Natural killer cell (primary cell): ENCODE data around the gene NPHP1. TPM values are rescaled to one million over a fixed set of nuclear protein-coding genes. Genes with fewer than 3 reads are reported as not detected.
"Not testable (repeated sequence)": the region's sequence is repeated elsewhere in the genome, so short reads cannot be mapped to it uniquely, and the experiment has no call there.

Experiments used
- ATAC-seq, 3 donors: fragments of 150-1000 bp in 2 of 3; fragments of 200-7000 bp in 1 of 3; cut with Tn5 transposase; 1 replicate in 1 of 3; 2 replicates in 2 of 3; pipeline ENCODE4 v1.10.0; 2021; ENCODE audit warnings: mild to moderate bottlenecking in 2 of 3, moderate library complexity in 2 of 3
- DNase-seq, 2 donors: peaks; one replicate each; pipeline versions ENCODE4 v3.0.0 to v3.0.0-alpha.2; 2013 to 2021; ENCODE audit warnings: mixed read lengths in 1 of 2
- H3K27ac ChIP-seq: one replicate; pipeline ENCODE4 v1.5.1; 2013; ENCODE audit warnings: mild to moderate bottlenecking, low read length
- H3K27me3 ChIP-seq: one replicate; pipeline ENCODE4 v1.6.1; 2013; ENCODE audit warnings: low read length; ENCODE audit not compliant: control insufficient read depth, insufficient read depth
- H3K36me3 ChIP-seq: one replicate; pipeline ENCODE4 v1.6.1; 2013; ENCODE audit warnings: low read length; ENCODE audit not compliant: control insufficient read depth, insufficient read depth
- H3K4me1 ChIP-seq: one replicate; pipeline ENCODE4 v1.6.1; 2013; ENCODE audit warnings: low read length; ENCODE audit not compliant: control insufficient read depth, insufficient read depth
- H3K4me3 ChIP-seq: one replicate; pipeline ENCODE4 v1.5.1; 2013; ENCODE audit warnings: low read length
- H3K9me3 ChIP-seq: one replicate; pipeline ENCODE4 v1.6.1; 2013; ENCODE audit warnings: low read length; ENCODE audit not compliant: control insufficient read depth, insufficient read depth
- H3K27ac Mint-ChIP-seq, 2 donors: one replicate each; pipeline ENCODE4 v1.8.0; 2022; ENCODE audit warnings: mild to moderate bottlenecking in 2 of 2, mixed read lengths in 2 of 2, moderate library complexity in 1 of 2
- H3K27me3 Mint-ChIP-seq, 2 donors: one replicate each; pipeline ENCODE4 v1.8.0; 2022; ENCODE audit warnings: low read depth in 2 of 2, mixed read lengths in 2 of 2
- H3K36me3 Mint-ChIP-seq: one replicate; pipeline ENCODE4 v1.8.0; 2022; ENCODE audit warnings: mixed read lengths
- H3K4me1 Mint-ChIP-seq, 2 donors: one replicate each; pipeline ENCODE4 v1.8.0; 2022; ENCODE audit warnings: mixed read lengths in 2 of 2
- H3K4me3 Mint-ChIP-seq: one replicate; pipeline ENCODE4 v1.8.0; 2022; ENCODE audit warnings: mild to moderate bottlenecking, moderate library complexity, mixed read lengths
- H3K9me3 Mint-ChIP-seq, 2 donors: one replicate each; pipeline ENCODE4 v1.8.0; 2022; ENCODE audit warnings: mixed read lengths in 2 of 2
- CTCF ChIP-seq: fragments of 200-600 bp; IDR thresholded peaks from one replicate; pipeline ENCODE4 v1.8.0; 2022; ENCODE audit warnings: antibody characterized with exemption
- WGBS: methylation state at CpG from one replicate; pipeline ENCODE4 v1.1.7; 2013; ENCODE audit warnings: missing lambda C conversion rate; ENCODE audit not compliant: insufficient coverage; 5-methylcytosine and 5-hydroxymethylcytosine counted together
- intact Hi-C: fragments of 100-400 bp; cut with micrococcal nuclease; formaldehyde crosslinking; loops from one replicate; pipeline ENCODE4 v1.14.2; 2022
- total RNA-seq, 4 donors: library from RNA; stranded (reverse); fragments of 120-200 nt in 1 of 4; gene quantifications; one replicate each; pipeline versions ENCODE4 v1.2.3 to v1.2.4, GENCODE V29; 2013 to 2022

Gene NPHP1
- total RNA-seq, 3 donors from 2014 or later (not counting 1 experiment from before 2014, with no cell fraction given), result 0.11 to 0.30 (median 0.24) TPM

DNA sequence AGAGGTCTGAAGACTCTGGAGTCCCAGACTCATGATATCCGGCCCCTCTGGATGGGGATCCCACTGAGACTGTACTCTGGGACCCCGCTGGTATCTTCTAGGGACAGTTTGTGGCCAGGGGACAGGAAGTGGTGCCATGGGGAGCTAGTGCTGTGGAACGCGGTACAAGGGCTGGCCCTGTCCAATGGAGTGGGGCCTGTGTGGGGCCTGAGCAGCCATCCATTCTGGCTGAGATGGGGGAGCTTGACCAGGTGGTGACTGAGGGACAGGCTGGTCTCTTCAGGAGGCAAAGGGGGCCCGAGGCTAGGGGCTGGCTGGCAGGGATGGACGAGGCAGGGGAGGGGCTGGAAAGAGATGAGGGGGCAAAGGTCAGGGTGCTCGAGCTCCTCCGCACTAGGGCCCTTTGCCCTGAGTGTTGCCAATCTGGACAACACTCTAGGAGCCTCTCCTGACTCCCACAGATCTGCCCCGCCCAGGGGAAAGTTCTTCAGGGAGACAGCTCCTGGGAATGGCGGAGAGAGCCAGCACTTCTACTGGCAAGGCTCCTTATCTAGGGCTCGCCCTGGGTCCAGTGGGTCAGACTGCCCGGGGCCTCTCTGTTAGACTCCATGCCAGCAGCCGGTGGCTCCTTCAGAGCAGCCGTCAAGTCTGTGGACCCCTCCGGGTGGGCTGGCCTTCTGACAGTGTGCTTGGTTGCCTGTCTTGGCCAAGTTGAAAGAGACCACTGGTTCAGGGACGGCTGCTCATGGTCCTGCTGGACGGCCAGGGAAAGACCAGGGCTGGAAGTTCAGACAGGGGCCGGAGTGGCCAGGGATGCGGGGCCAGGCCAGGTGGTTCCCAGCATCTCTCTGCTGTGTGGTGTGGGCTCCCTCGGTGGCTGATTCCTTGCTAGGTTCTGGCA lies 101.5 kb downstream of the NPHP1 start:
- TF ChIP-seq CTCF, result no peak
- ATAC-seq (no peak), DNase-seq (no peak)
- intact Hi-C loops, result no loop called here
- H3K4me3 ChIP-seq, result no peak overlapping the region
- H3K36me3 ChIP-seq, result no peaks in the 10 kb centered on the region
- no peak overlapping the region for H3K4me3 Mint-ChIP-seq
- H3K27me3 ChIP-seq, result no peaks in the 10 kb centered on the region
- no peaks in the 10 kb centered on the region for H3K9me3 Mint-ChIP-seq
- H3K4me1 Mint-ChIP-seq, result peaks cover 0 to 7% of the 10 kb centered on the region in 2 donors
- 80% methylated on average over 20 of the region's 20 CpGs for WGBS
- H3K27ac ChIP-seq, result no peak overlapping the region
- H3K9me3 ChIP-seq, result no peaks in the 10 kb centered on the region
- no peak overlapping the region for H3K27ac Mint-ChIP-seq
- H3K27me3 Mint-ChIP-seq, result peaks cover 16 to 31% of the 10 kb centered on the region in 2 donors
- H3K36me3 Mint-ChIP-seq, result no peaks in the 10 kb centered on the region
- no peaks in the 10 kb centered on the region for H3K4me1 ChIP-seq

DNA sequence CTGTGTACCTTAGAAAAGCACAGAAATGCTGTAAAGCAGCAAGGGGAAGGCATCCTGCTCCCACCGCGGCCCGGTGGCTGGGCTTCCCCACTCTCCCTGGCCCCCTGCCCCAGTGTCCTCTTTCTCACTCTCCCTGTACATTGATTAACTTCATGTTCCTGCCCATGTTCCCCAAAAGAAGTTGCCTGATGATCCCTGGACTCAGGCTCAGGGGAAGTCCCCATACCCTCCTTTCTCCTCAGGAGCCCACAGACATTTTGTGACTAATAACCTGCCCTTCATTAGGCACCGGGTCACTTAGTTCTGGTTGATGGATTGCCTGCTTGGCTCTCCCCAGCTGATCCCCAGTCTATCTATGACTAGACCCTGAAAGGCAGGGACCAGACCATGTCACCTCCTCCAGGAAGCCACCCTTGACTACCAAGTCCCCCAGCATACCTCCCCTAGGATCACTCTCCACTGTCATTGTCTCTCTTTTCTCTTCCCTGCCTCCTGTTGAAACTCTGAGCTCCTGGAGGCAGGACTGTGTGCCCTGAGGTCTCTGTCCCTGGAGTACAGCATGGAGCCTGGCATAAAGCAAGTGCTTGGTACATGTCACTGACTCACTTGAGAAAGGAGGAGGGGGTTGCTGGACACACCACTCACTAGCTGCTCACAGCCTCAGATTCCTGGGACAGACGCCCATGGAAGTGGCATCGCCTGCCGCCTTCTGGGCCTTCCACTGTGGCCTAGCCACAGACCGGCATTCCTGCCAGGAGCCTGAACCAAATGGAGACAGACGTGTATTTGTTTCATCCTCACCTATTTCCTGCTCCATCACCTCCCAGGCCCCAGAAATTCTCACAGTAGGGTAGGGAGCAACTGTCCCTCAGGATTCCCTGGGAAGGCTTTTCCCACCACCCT lies 102.7 kb downstream of the NPHP1 start:
- H3K27ac ChIP-seq, result no peak overlapping the region
- 78% methylated on average over 9 of the region's 9 CpGs for WGBS
- Mint-ChIP-seq H3K9me3 (no peaks in the 10 kb centered on the region), H3K27me3 (peaks cover 6 to 20% of the 10 kb centered on the region in 2 donors), H3K27ac (no peak overlapping the region), H3K4me3 (no peak overlapping the region), H3K36me3 (no peaks in the 10 kb centered on the region), H3K4me1 (peaks cover 0 to 7% of the 10 kb centered on the region in 2 donors)
- TF ChIP-seq CTCF, result no peak
- no peaks in the 10 kb centered on the region for H3K9me3 ChIP-seq
- H3K4me1 ChIP-seq, result no peaks in the 10 kb centered on the region
- intact Hi-C loops, result no loop called here
- ATAC-seq (no peak), DNase-seq (no peak)
- no peaks in the 10 kb centered on the region for H3K36me3 ChIP-seq
- no peak overlapping the region for H3K4me3 ChIP-seq
- H3K27me3 ChIP-seq, result no peaks in the 10 kb centered on the region

DNA sequence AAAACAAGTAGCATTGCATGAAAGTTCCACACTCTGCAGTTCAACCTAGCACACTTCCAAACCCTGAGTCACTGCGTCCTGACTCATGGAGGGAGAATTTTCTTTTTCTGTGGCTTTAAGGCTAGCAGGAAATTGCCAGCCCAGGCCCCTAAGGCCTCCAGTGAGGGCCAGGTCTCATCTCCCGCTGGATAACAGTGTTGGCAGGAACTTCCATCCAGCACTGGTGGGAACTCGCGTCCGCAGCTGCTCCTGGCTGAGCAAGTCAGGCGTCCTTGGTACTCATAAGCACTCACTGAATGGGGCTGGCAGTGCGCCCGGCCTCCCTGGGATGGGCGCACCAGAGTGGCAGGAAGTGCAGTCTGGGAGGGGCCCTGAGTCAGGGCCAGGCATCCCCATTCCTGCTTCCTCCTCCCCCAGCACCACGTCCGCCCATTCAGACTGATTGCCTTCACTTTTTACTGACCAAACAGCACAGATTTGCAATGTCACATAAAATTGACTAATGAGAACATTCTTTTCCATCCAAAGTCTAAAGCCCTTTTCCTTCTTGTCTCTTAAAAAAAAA lies 103.5 kb downstream of the NPHP1 start:
- intact Hi-C loops, result no loop called here
- peaks cover 0 to 7% of the 10 kb centered on the region in 2 donors for H3K4me1 Mint-ChIP-seq
- Histone ChIP-seq H3K36me3 (no peaks in the 10 kb centered on the region), H3K4me3 (no peak overlapping the region), H3K27ac (no peak overlapping the region), H3K4me1 (no peaks in the 10 kb centered on the region), H3K9me3 (no peaks in the 10 kb centered on the region), H3K27me3 (no peaks in the 10 kb centered on the region)
- H3K27ac Mint-ChIP-seq, result no peak overlapping the region
- no peak overlapping the region for H3K4me3 Mint-ChIP-seq
- no peak for TF ChIP-seq CTCF
- WGBS, result 15% methylated on average over 11 of the region's 11 CpGs
- DNase-seq (no peak), ATAC-seq (no peak)
- H3K36me3 Mint-ChIP-seq, result no peaks in the 10 kb centered on the region
- no peaks in the 10 kb centered on the region for H3K9me3 Mint-ChIP-seq
- H3K27me3 Mint-ChIP-seq, result peaks cover 6 to 16% of the 10 kb centered on the region in 2 donors

DNA sequence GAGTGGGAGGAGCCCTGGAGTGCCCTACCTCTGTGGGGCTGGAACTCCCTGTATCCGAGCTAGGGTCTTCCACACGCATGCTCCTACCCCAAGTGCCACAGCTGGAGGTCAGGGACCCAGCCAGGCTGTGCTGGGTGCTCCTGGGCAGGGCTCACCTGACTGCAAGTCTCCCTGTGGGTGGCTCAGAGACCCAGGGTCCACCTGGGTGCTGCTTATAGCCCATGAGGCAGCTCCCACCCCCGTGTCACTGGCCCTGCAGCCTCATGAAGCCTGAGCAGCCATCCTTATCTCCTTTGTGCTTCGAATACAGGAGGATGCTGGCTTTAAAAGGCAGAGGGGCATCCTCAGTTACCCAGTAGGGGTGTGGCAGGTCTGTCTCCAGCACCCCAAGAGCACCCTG lies 103.9 kb downstream of the NPHP1 start:
- H3K4me3 ChIP-seq, H3K27ac ChIP-seq: not testable (repeated sequence)

More for the DNA sequence above, 103.9 kb downstream of the NPHP1 start:
- H3K27ac Mint-ChIP-seq, H3K4me1 ChIP-seq, DNase-seq, ATAC-seq, H3K27me3 ChIP-seq, H3K9me3 ChIP-seq, H3K9me3 Mint-ChIP-seq, H3K36me3 ChIP-seq, H3K4me3 Mint-ChIP-seq, H3K4me1 Mint-ChIP-seq, H3K36me3 Mint-ChIP-seq, intact Hi-C loops: not testable (repeated sequence)
- 83% methylated on average over 4 of the region's 4 CpGs for WGBS
- H3K27me3 Mint-ChIP-seq, result peaks cover 6 to 12% of the 10 kb centered on the region in 2 donors
